HL-60/S4 (cell line): ENCODE measurements around the gene SLC9A9.
"Not testable (repeated sequence)": the region's sequence is repeated elsewhere in the genome, so short reads cannot be mapped to it uniquely, and the experiment has no call there.

Source experiments
- in situ Hi-C: fragments of 300-500 bp; cut with MboI; formaldehyde crosslinking; loops from 2 replicates; pipeline ENCODE4 v1.14.3; 2022; ENCODE audit warnings: low sequenced_read_pairs

The SLC9A9 gene

DNA sequence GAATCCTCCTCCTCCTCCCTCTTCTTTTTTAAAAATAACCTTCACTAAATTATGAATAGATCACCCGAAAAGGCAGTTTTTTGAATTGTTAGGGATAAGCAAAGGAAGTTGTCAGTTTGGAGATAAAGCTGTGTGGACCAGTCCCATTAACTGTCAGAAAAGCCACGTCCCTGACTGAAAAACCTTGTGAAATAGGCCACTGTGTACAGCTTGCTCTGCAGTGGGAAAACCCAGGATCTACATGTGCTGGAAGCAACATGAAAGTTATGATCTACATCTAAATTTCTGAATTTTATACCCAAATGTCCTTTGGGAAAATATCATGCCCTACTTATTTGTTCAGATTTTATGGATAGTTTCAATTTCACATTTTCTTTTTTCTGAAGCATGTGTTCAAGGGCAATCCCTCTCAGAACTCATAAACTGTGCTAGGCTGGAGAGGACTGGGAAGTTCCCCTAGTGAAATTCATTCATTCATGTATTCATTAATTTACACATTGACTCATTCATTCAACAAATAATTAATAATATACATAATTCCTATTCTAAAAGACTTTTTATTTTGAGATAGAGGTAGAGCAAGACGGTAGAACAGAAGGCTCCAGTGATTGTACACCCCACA, 149.5 kb downstream of the SLC9A9 start:
- in situ Hi-C loops, result no loop called here

DNA sequence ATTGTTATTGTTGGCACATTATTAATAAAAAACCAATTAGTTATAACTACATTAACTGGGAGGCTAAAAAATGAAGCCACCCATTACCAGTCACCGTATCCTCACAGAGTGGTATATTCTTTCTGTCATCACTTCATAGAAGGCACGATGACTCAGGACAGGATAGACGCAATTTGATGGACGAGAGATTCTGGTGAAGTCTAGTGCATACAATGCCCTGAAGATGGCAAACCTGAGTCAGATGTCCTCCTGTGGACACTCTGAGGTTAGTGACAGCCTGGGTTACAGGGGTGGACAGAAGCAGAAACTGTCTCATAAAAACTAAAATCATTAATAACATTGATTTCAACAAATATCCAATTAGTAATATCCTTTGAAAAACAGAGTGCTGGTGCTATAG, 150.3 kb downstream of the SLC9A9 start:
- in situ Hi-C loops, result no loop called here

DNA sequence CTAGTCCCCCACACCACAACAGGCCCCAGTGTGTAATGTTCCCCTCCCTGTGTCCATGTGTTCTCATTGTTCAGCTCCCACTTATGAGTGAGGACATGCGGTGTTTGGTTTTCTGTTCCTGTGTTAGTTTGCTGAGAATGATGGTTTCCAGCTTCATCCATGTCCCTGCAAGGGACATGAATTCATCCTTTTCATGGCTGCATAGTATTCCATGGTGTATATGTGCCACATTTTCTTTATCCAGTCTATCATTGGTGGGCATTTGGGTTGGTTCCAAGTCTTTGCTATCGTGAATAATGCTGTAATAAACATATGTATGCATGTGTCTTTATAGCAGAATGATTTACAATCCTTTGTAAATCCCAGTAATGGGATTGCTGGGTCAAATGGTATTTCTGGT, 152.9 kb downstream of the SLC9A9 start:
- in situ Hi-C loops, result not testable (repeated sequence)

DNA sequence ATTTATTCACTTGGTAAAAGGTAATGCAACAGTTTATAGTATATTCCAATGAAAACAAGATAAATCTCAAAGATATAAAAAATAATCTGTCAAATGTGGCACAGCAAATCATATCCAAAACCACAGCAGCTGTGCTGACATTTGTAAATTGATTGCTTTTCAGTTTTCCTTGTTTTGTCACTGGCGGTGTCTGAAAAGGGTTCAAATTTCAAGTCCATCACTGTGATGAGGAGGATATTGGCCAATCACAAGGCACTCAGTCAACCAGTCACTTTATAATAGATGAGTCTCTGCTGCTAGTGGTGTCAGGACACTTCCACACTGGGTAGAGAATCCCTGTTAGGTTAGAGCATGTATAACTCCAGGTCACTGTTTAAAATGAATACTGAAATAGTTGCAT, 154.8 kb downstream of the SLC9A9 start:
- in situ Hi-C loops, result no loop called here

DNA sequence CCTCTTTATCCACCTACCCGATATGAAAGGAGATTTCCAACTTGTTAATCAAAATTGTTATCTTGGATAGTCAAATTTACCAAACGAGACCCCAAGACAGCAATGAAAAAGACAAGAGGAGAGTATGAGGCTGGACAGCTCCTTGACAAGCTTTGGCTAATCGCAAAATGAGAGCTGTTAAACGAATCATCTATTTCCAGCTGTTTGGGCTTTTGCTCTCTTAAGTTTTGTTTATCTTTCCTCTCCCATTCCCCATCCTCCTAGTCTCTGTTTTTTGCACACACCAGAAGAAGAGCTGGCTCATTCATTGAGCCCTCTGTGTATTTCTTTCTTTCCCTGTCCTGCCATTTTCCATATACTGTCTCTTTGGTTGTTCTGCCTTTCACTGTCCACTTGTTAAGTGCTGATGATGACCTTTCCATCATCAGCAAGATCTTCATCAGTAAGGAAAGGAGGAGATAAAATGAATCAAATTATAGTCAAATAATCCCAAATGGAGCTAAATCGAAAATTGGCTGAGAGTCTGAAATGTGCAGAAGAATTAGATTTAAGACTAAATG, 161.6 kb downstream of the SLC9A9 start:
- in situ Hi-C loops, result no loop called here

DNA sequence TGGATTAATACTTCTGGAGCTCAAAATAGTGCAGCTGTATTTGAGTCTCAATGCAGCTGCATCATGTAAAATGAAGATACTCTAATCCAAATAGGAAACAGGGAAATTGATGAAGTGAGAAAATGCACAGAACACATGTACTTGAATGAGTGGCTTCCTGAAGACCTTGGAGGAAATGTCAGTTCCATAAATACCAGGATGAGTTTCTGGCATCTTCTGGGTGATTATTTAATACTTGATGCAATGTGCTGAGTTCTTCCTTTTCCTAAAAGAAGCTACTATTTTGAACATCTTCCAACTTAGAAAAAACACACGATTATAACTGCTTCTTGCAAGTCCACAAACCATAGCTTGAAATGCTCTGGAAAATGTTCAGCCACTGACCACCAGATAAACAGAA, 162.8 kb downstream of the SLC9A9 start:
- in situ Hi-C loops, result no loop called here

DNA sequence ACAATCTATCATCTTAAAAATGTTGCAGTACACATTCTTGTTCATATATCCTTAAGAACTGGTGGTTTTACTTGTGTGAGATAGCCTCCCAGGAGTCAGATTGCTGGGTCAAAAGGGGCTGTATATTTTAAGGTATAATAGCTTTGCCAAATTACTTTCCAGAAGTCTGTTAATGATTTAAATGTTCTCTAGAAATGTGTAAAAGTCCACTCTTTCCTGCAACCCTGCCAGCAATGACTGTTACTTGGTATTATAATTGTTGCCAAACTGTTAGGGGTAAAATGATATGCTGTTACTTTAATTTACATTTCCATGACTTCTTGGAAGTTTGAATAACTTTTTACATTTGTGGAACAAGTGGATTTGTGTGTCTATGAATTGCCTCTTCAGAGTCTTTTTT, 170.8 kb downstream of the SLC9A9 start:
- in situ Hi-C loops, result no loop called here

DNA sequence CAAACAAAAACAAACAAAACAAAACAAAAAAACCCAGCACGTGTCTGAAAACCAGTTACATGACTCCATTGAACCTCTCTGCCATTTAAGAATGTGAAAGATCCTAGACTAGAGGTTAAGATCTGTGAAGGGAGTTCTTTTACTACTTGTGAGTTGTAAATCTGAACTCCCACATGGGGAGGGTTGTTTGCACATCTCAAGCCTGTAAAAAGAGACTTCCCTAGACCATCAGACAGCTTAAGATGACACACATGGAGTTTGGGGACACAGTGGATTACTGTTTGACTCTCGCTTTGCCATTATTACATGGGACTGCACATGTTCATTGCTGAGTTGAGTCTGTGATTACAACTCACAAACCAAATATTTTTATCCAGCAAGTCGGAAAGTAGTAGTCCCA, 171.5 kb downstream of the SLC9A9 start:
- in situ Hi-C loops, result no loop called here

DNA sequence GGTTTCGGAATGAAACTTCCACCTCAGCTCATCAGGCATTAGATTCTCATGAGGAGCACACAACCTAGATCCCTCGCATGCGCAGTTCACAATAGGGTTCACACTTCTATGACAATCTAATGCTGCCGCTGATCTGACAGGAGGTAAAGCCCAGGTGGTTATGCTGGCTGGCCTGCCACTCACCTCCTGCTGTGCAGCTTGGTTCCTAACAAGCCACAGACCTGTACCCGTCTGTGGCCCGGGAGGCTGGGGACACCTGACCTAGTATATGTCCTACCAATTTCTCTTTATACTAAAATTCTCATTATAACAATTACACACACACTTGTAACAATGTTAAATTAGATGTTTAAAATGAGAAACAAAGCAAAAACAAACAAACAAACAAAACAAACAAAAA, 172.2 kb downstream of the SLC9A9 start:
- in situ Hi-C loops, result no loop called here

DNA sequence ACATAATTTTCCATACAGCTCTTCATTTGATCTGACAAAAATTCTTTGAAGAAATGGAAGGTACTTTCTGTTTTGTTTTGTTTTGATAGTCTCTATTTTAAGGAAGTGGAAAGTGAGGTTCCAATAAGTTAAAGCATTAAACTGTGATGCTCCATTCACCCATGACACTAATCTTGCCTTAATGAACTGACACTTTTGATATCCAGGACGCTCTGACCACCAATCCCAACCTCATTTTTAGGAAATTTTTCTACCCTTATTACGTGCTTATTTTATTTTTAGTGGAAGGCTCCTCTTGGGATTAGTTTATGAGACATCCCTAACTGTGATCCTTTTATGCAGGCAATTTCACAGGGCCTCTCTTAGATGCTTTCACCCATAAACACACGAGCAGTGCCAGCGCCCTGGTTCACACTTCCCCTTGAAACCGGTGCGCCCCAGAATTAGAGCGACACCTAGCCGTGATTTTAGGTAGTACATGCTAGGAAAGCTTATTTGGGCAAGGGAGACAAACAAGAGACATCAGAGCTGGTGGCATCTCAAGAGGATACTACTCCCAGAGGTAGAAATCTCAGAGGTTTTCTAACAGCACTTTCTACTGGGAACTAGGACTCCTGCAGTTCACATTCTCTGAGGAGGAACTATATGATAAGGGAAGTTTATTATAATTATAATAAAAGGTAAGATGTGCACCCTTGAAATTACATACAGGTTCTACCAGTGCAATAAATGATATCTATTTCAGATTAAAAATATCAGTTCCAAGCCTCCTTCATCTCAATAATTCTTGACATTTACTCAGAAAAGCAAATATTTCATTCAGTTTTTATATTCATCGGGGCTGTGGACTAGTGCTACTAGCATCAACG, 173.9 kb downstream of the SLC9A9 start:
- in situ Hi-C loops, result no loop called here

DNA sequence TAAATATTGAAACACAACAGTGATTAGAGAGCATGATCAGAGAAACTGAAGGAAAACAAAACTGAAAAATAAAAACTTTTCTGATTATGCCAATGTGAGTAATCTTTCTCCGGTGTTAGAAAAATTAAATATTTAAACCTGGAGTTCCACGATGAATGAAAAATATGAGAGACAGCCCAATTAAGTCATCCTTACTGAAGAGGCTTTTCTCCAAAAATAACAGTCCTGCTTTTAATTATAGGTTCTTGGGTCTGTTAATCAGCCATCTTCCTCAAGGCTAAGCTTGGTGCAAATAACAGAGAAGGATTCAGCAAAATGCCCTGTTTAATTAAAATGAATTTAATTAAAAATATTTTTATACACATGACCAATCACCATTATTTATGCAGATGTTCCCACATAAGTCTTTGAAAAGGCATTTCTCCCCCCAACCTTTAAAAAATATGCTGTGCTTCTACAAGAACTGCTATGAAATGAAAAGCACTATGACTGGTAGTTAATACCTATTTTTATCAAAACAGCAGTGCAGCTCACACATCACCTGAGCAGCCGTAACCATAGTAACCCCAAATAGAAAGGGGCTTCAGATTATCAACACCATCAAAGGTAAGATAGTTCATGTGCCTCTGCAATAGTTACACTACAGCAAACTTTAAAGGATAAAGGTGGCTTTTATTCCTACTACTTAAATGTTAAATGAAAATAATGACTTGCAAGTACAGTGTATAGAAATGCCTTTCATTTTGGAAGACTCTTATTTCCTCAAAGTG, 175.7 kb downstream of the SLC9A9 start:
- in situ Hi-C loops, result no loop called here

DNA sequence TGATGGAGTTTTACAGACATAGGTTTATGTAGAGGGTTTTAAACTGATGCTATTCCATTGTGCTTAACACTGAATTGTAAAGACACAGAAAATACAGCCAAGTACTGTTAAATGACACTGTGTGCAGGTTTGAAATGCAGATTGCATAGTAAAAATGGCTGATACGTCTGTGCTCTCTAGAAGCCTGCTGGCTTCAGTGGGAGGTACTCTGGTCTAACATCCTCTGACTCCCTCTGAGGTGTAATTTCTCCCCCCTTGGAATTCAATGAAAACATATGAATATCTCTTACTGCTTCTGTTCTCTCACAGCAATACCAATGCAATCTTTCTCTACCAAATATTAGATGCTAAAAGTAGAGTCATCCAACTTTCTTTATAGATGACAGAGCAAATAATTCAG, 176.6 kb downstream of the SLC9A9 start:
- in situ Hi-C loops, result no loop called here

DNA sequence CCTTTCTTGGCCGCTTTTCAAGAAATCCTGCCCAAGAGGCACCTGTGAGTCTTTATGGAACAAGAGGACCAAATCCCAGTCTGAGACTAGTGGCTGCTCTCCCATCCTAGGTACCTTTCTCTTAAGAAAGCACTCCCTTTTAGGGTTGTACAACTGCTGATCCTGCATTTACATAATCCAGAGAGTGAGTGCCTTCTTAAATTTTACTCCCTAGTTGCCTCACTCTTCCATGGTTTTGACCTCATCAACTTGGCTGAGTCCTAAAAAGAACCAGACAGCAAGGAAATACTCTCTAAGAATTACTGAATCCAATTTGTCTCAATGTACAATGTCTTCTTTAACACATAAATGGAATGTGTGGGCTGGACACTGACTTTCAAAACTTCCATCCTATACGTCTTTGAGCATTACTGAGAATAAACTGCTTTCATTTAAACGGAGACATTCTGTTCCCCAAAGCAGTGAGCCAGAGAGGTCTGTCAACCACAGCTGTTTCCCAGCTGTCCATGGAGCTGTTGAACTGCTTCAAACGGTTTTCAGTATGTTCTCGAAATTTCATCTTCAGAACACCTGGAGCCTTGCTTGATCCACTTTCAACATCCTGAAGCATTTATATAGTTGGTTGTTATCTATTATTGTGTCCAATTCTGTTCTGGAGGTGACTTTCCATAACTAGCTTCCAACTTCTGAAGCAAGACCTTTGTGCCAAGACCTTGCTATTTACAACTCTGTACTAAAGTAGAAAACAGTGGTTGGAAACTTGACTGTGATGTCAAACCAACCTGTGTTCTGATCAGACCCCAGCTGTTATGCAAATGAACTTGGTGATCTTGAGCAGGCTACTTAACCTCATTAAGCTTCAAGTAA, 179.1 kb downstream of the SLC9A9 start:
- in situ Hi-C loops, result no loop called here

DNA sequence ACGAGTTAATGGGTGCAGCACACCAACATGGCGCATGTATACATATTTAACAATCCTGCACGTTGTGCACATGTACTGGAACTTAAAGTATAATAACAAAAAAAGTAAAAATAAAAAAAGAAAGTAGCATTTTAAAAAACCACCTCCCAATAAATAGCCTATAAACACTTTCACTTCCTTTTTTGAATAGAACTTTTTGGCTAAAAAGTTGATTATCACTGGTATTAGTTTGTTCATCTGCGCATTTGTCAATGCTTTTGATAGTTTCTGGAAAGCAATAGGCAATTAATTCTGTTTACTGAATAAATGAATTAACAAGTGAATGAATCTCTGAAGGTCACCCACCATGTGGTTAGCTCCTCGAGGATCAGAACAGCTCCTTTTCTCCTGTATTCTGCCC, 179.9 kb downstream of the SLC9A9 start:
- in situ Hi-C loops, result no loop called here

DNA sequence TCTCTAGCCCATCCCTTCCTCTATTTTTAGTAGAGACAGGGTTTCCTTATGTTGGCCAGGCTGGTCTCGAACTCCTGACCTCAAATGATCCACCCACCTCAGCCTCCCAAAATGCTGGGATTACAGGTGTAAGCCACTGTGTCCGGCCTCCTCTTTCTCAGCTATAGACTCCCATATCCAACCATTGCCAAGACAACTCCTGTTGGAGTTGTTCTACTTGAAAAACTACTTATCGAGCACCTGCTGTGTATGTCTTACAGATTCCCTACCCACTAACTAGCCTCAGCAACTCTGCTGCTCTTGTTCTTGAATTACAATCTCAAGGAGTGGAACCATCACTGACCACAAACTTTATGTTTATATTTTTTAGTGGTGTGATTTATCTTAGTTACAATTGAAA, 186.6 kb downstream of the SLC9A9 start:
- in situ Hi-C loops, result no loop called here

DNA sequence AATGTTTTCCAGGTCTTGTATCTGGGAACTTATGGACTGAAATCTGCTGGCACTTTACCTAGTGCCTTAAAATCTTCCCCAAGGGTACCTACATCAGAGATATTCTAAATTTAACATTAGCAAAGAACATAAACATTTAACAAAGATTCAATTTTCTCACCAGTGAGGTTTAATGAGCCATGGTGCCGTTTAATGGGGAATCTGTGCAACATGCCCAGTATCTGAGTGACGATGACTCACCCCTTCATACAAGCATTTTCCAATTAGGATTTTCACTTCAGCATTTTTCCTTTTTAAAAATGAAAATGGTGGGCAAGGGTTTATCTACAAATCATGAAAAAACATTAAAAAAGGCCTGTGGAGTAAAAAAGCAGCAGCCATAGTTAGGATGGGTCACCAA, 189.4 kb downstream of the SLC9A9 start:
- in situ Hi-C loops, result no loop called here

DNA sequence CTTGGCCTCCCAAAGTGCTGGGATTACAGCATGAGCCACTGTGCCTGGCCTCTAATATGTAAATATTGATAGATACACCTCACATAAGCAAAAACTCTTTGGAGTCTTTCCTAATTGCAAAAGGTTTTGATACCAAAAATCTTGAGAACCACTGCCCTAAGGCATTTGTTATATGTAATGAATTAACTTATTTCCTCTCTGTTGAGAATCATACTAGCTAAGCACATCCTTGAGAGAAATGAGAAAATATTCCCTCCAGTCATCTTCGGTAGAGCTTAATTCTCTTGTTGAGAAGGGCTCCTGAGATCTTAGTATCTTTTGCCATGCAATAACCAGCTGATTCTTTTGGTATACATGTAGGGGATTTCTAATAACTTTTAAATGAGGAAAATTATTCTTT, 190.2 kb downstream of the SLC9A9 start:
- in situ Hi-C loops, result no loop called here

DNA sequence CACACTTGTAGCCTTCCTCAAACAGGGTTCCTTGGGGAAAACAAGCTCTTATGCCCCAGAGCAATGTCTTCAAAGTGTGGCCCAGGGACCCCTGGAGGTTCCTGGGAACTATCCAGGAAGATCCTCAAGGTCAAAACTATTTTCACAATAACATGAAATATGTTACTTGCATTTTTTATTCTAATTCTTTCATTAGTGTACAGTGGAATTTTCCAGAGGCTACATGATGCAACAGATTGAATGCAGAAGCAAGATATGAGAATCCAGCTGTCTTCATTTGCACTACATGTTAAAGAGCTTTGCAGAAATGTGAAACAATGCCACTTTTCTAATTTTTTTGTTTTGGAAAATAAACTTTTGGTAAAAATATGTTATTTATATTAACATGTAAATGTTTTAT, 190.9 kb downstream of the SLC9A9 start:
- in situ Hi-C loops, result no loop called here

DNA sequence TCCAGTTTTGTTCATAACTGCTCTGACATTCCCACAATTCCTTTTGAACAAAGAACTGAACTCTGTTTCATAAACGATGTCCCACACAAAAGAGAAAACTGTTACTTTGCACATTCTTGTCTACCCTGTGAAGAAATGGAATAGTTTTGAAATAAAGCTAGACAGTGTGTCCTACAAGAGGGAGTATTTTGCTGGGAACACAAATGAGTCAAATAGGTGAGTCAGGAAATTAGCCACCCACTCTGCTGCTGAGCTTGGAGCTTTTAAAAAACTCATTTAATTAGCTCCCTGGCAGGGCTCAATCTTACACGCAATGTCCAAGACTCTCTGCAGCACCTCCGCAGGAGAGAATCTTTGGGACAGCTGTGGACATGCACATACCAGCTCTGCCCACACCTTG, 193.4 kb downstream of the SLC9A9 start:
- in situ Hi-C loops, result no loop called here

DNA sequence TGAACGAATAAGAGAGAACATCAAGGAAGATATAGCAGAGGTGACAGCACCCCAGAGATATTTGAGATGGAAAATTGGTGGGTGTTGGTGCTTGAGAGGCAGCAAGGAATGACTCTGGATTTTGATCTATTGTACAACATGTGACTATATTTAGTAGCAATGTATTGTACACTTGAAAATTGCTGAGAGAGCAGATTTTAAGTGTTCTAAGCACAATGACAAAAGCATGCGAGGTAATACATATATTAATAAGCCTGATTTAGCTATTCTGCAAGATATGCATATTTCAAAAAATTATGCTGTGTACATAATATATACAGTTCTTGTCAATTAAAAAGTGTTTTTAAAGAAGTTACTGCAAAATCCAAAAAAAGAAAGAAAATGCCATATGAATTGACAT, 194.3 kb downstream of the SLC9A9 start:
- in situ Hi-C loops, result no loop called here

DNA sequence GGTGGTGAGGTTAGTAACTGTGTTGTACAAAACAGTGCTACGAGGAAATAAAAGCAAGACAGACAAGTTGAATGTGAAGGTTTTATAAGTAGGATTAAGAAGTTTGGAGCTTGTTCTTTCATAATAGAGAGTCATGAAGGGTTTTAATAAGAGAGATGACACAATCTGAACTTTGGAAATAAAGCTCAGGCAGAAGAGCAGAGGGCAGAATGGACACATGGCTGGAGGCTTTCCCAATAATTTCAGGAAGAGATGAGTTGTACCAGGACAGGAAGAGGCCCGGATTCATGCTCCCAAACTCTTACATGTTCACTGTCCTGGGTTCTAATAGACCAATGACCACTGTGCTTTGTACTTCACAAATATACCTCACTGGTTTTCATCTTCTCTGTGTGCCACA, 194.8 kb downstream of the SLC9A9 start:
- in situ Hi-C loops, result no loop called here
